Caco-2 (cell line): ENCODE data around the gene MPND. TPM values are rescaled to one million over a fixed set of nuclear protein-coding genes. Genes with fewer than 3 reads are reported as not detected.
"Not testable (repeated sequence)": the region's sequence is repeated elsewhere in the genome, so short reads cannot be mapped to it uniquely, and the experiment has no call there.

Experiments used
- BruUV-seq: library from RNA; stranded (reverse); fragments of 400-500 nt; replicated peaks from 2 replicates; lab custom pipeline; 2021; lab: Mats Ljungman, UMichigan
- CTCF ChIA-PET: fragments of 300-600 bp; sonication (Branson Sonifier 250); formaldehyde crosslinking; loops from one replicate; lab custom pipeline; 2022; ENCODE audit warnings: antibody characterized with exemption; lab: Charles Lee
- POLR2A ChIA-PET: fragments of 300-600 bp; sonication (Branson Sonifier 250); formaldehyde crosslinking; loops from one replicate; lab custom pipeline; 2022; ENCODE audit warnings: antibody characterized with exemption; lab: Charles Lee
- DNase-seq, 2 experiments: peaks; one replicate each; pipeline versions ENCODE4 v3.0.0 to v3.0.0-alpha.2; 2020 to 2022
- H3K27me3 ChIP-seq: replicated peaks from 2 replicates; pipeline ENCODE4 v1.6.0; 2011; ENCODE audit warnings: low read length; ENCODE audit not compliant: control insufficient read depth, insufficient read depth
- H3K36me3 ChIP-seq: 2 replicates; pipeline ENCODE4 v1.5.1; 2011; ENCODE audit warnings: low read length; ENCODE audit not compliant: control insufficient read depth, insufficient read depth
- H3K4me1 ChIP-seq: fragments of 250-450 bp; sonication (Bioruptor Pico); 2 replicates; pipeline ENCODE4 v1.5.1; 2020; ENCODE audit warnings: mild to moderate bottlenecking
- H3K4me3 ChIP-seq: 2 replicates; pipeline ENCODE4 v1.5.1; 2011; ENCODE audit warnings: low read depth, mild to moderate bottlenecking, control low read depth, low read length
- H3K9me3 ChIP-seq: fragments of 250-450 bp; sonication (Bioruptor Pico); 2 replicates; pipeline ENCODE4 v1.5.1; 2020; ENCODE audit warnings: mild to moderate bottlenecking, moderate library complexity
- H3K27ac Mint-ChIP-seq: one replicate; pipeline ENCODE4 v1.8.0; 2022; ENCODE audit warnings: mixed read lengths; ENCODE audit not compliant: unreplicated experiment
- H3K27me3 Mint-ChIP-seq: one replicate; pipeline ENCODE4 v1.8.0; 2022; ENCODE audit warnings: mixed read lengths; ENCODE audit not compliant: insufficient read depth, unreplicated experiment
- H3K36me3 Mint-ChIP-seq: one replicate; pipeline ENCODE4 v1.8.0; 2022; ENCODE audit warnings: mild to moderate bottlenecking, mixed read lengths; ENCODE audit not compliant: insufficient read depth, unreplicated experiment
- H3K4me1 Mint-ChIP-seq: one replicate; pipeline ENCODE4 v1.8.0; 2022; ENCODE audit warnings: low read depth, mixed read lengths; ENCODE audit not compliant: unreplicated experiment
- H3K4me3 Mint-ChIP-seq: one replicate; pipeline ENCODE4 v1.8.0; 2022; ENCODE audit warnings: mild to moderate bottlenecking, moderate library complexity, mixed read lengths; ENCODE audit not compliant: unreplicated experiment
- H3K9me3 Mint-ChIP-seq: one replicate; pipeline ENCODE4 v1.8.0; 2022; ENCODE audit warnings: mixed read lengths; ENCODE audit not compliant: unreplicated experiment
- intact Hi-C: fragments of 100-400 bp; cut with micrococcal nuclease; formaldehyde crosslinking; loops from one replicate; pipeline ENCODE4 v1.10.0; 2022; ENCODE audit not compliant: unreplicated experiment
- total RNA-seq: library from RNA; stranded (reverse); gene quantifications from 2 replicates; pipeline ENCODE4 v1.2.3, GENCODE V29; 2022
- TF ChIP-seq, protein P1 (sequence below), 2 experiments: fragments of 200-600 bp in 1 of 2; IDR thresholded peaks; 1 replicate in 1 of 2; 2 replicates in 1 of 2; pipeline versions ENCODE4 v1.5.1 to v1.8.0; 2011 to 2022; ENCODE audit warnings: antibody characterized with exemption in 1 of 2, control low read depth in 1 of 2, inconsistent platforms in 1 of 2, low read depth in 1 of 2, low read length in 1 of 2, mild to moderate bottlenecking in 1 of 2, moderate library complexity in 1 of 2; ENCODE audit not compliant: insufficient read depth in 1 of 2, severe bottlenecking in 1 of 2, unreplicated experiment in 1 of 2

Gene MPND
- total RNA-seq, 1 experiment from 2014 or later, result 35.7 TPM

DNA sequence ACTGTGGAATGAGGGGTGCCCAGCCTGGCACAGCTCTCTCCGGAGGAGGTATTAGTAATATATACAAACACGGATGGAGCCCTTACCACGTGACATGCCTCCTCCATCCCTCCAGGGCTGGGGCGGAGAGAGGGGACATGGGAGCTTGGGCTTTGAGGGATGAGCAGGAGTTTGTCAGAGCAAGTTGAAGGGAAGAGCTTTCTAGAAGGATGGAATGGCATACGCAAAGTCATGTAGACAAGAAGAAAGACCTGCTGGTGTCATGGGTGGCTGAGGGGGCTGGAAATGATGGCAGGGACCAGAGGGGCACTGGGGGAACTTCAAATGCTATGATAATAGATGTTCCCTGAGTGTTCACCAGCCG, 2.6 kb downstream of the MPND start:
- Histone ChIP-seq H3K4me1 (peaks cover 16% of the 10 kb centered on the region), H3K4me3 (no peak overlapping the region), H3K9me3 (no peaks in the 10 kb centered on the region), H3K36me3 (no peaks in the 10 kb centered on the region; the same call in 1 of the 2 replicates), H3K27me3 (no peaks in the 10 kb centered on the region)
- Mint-ChIP-seq H3K27me3 (no peaks in the 10 kb centered on the region), H3K27ac (no peak overlapping the region), H3K36me3 (peaks cover 29% of the 10 kb centered on the region), H3K9me3 (no peaks in the 10 kb centered on the region), H3K4me3 (no peak overlapping the region), H3K4me1 (peaks cover 6% of the 10 kb centered on the region)
- CTCF ChIA-PET, result interaction anchor here (0.5 kb wide), 1 partner anchor 41 kb away, joined by 3 read pairs; the partner anchor contains the start of gene FSD1
- TF ChIP-seq, protein P1, sequence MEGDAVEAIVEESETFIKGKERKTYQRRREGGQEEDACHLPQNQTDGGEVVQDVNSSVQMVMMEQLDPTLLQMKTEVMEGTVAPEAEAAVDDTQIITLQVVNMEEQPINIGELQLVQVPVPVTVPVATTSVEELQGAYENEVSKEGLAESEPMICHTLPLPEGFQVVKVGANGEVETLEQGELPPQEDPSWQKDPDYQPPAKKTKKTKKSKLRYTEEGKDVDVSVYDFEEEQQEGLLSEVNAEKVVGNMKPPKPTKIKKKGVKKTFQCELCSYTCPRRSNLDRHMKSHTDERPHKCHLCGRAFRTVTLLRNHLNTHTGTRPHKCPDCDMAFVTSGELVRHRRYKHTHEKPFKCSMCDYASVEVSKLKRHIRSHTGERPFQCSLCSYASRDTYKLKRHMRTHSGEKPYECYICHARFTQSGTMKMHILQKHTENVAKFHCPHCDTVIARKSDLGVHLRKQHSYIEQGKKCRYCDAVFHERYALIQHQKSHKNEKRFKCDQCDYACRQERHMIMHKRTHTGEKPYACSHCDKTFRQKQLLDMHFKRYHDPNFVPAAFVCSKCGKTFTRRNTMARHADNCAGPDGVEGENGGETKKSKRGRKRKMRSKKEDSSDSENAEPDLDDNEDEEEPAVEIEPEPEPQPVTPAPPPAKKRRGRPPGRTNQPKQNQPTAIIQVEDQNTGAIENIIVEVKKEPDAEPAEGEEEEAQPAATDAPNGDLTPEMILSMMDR (IDR thresholded peaks at IDR 0.05; ENCODE audit: insufficient read depth in 1 of 2, low read depth in 1 of 2, low read length in 1 of 2, severe bottlenecking in 1 of 2, unreplicated experiment in 1 of 2), result no peak
- DNase-seq, result no peak
- intact Hi-C loops, result no loop called here
- POLR2A ChIA-PET, result no interaction called here
- no TSS peak for BruUV-seq

DNA sequence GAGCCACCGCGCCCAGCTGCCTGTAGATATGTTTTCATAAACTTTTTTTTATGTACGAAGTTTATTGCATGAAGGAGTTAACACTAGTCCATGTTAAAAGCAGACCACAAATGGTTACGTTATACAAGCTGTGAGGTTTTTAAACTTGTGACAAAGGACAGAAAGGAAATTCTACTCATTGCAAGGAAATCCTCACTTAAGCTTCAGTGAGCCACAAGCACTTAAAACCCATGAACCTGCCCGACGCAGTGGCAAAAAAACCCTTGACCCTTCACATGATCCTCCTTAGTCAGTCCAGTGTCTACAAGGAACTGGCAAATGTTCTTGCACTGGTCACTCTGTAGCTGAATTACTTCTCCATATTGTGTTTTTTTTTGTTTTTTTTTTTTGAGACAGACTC, 4.2 kb downstream of the MPND start:
- ChIA-PET CTCF (interaction anchor here (0.6 kb wide), 1 partner anchor 24 kb away, joined by 4 read pairs; no protein-coding TSS in a partner anchor), POLR2A (no interaction called here)
- Mint-ChIP-seq H3K27me3 (no peaks in the 10 kb centered on the region), H3K4me1 (no peaks in the 10 kb centered on the region), H3K9me3 (no peaks in the 10 kb centered on the region), H3K4me3 (no peak overlapping the region), H3K36me3 (peaks cover 28% of the 10 kb centered on the region), H3K27ac (no peak overlapping the region)
- no peaks in the 10 kb centered on the region; the same call in 1 of the 2 replicates for H3K36me3 ChIP-seq
- no peaks in the 10 kb centered on the region for H3K9me3 ChIP-seq
- intact Hi-C loops, result no loop called here
- H3K4me3 ChIP-seq, result no peak overlapping the region
- no TSS peak for BruUV-seq
- DNase-seq, result no peak
- no peaks in the 10 kb centered on the region for H3K27me3 ChIP-seq
- H3K4me1 ChIP-seq, result peaks cover 5% of the 10 kb centered on the region
- TF ChIP-seq, protein P1 (IDR thresholded peaks at IDR 0.05; ENCODE audit: insufficient read depth in 1 of 2, low read depth in 1 of 2, low read length in 1 of 2, severe bottlenecking in 1 of 2, unreplicated experiment in 1 of 2), result no peak

DNA sequence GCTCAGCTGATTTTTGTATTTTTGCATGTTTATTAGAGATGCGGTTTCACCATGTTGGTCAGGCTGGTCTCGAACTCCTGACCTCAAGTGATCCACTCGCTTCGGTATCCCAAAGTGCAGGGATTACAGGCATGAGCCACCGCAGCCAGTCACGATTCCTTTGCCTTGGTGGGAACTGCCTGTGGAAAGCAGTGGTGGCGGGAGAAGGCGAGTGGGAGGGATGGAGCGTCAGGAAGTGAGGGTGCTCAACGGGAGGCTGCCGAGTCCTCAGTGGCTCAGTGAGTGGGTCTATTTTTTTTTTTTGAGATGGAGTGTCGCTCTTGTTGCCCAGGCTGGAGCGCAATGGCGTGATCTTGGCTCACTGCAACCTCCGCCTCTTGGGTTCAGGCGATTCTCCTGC, 5.9 kb downstream of the MPND start:
- POLR2A ChIA-PET, result not testable (repeated sequence)

DNA sequence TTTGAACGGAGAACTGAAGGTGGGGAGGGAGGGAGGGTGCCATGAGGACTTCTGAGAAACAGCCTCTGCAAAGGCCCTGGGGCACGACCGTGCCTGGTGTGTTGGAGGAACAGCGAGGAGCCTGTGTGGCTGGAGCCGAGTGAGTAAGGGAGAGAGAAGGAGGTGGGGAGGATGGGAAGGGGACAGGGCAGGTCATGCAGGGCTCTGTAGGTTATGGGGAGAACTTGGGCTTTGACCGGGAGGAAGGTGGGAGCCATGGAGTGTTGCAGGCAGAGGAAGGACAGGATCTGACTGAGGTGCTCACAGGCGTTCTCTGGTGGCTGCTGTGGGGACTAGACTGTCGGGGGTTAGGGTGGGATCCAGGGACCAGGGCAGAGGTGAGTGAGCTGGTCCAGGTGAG, 6.7 kb downstream of the MPND start:
- H3K36me3 Mint-ChIP-seq, result peaks cover 42% of the 10 kb centered on the region
- H3K27me3 Mint-ChIP-seq, result no peaks in the 10 kb centered on the region
- no TSS peak for BruUV-seq
- POLR2A ChIA-PET, result no interaction called here
- Histone ChIP-seq H3K4me1 (no peaks in the 10 kb centered on the region), H3K9me3 (no peaks in the 10 kb centered on the region), H3K27me3 (no peaks in the 10 kb centered on the region), H3K4me3 (no peak overlapping the region), H3K36me3 (no peaks in the 10 kb centered on the region; the same call in 1 of the 2 replicates)
- intact Hi-C loops, result no loop called here
- no peak overlapping the region for H3K27ac Mint-ChIP-seq
- no peak for DNase-seq
- H3K4me1 Mint-ChIP-seq, result no peaks in the 10 kb centered on the region
- CTCF ChIA-PET, result no interaction called here
- H3K4me3 Mint-ChIP-seq, result no peak overlapping the region
- TF ChIP-seq, protein P1 (IDR thresholded peaks at IDR 0.05; ENCODE audit: insufficient read depth in 1 of 2, low read depth in 1 of 2, low read length in 1 of 2, severe bottlenecking in 1 of 2, unreplicated experiment in 1 of 2), result no peak
- H3K9me3 Mint-ChIP-seq, result no peaks in the 10 kb centered on the region

More for the DNA sequence above, 5.9 kb downstream of the MPND start:
- H3K27me3 ChIP-seq, BruUV-seq, CTCF ChIA-PET, H3K4me3 Mint-ChIP-seq, DNase-seq, H3K27ac Mint-ChIP-seq, intact Hi-C loops, H3K4me1 ChIP-seq, H3K36me3 ChIP-seq, H3K27me3 Mint-ChIP-seq, H3K4me3 ChIP-seq, H3K9me3 ChIP-seq, H3K9me3 Mint-ChIP-seq, H3K4me1 Mint-ChIP-seq: not testable (repeated sequence)
- H3K36me3 Mint-ChIP-seq, result peaks cover 33% of the 10 kb centered on the region
